GM13977 (cell line): ENCODE results near the gene SURF1.

ENCODE experiments used
- DNase-seq: peaks from one replicate; pipeline ENCODE4 v3.0.0; 2012; ENCODE audit warnings: low spot score
- CTCF ChIP-seq: IDR thresholded peaks from 2 replicates; pipeline ENCODE4 v1.5.1; 2012; ENCODE audit warnings: mild to moderate bottlenecking, control low read depth; ENCODE audit not compliant: insufficient read depth; ENCODE audit errors: extremely low read depth, missing control alignments
- in situ Hi-C: fragments of 300-500 bp; cut with MboI; formaldehyde crosslinking; loops from one replicate; pipeline ENCODE4 v1.12.0; 2022; ENCODE audit warnings: low sequenced_read_pairs, low pct_unique_long_range_greater_than_20kb, mixed read lengths, inconsistent platforms; ENCODE audit not compliant: unreplicated experiment

Gene SURF1

GRCh38 chr9:133371261-133371711, 15.0 kb upstream of the SURF1 start:
- in situ Hi-C loops, result no loop called here
- no peak for TF ChIP-seq CTCF
- no peak for DNase-seq

GRCh38 chr9:133370685-133371084, 14.4 kb upstream of the SURF1 start:
- no peak for DNase-seq
- no peak for TF ChIP-seq CTCF
- in situ Hi-C loops, result no loop called here

- DNase-seq, result no peak
- TF ChIP-seq CTCF, result no peak
- in situ Hi-C loops, result no loop called here
Measured at GRCh38 chr9:133369933-133370332, 13.6 kb upstream of the SURF1 start.

GRCh38 chr9:133369422-133369821, 13.1 kb upstream of the SURF1 start:
- in situ Hi-C loops, result no loop called here
- no peak for DNase-seq
- TF ChIP-seq CTCF, result no peak

- DNase-seq, result no peak
- no peak for TF ChIP-seq CTCF
- in situ Hi-C loops, result no loop called here
Measured at GRCh38 chr9:133368249-133368881, 12.1 kb upstream of the SURF1 start.

GRCh38 chr9:133367778-133368177, 11.5 kb upstream of the SURF1 start:
- TF ChIP-seq CTCF, result no peak
- in situ Hi-C loops, result no loop called here
- no peak for DNase-seq
